Mononuclear cell (primary cell): ENCODE measurements around the gene EIF4E. TPM values are rescaled to one million over a fixed set of nuclear protein-coding genes. Genes with fewer than 3 reads are reported as not detected.
"Not testable (repeated sequence)": the region's sequence is repeated elsewhere in the genome, so short reads cannot be mapped to it uniquely, and the experiment has no call there.

Experiments
- H3K27me3 ChIP-seq: 2 replicates; pipeline ENCODE4 v1.6.0; 2011; ENCODE audit warnings: low read length, control low read depth; ENCODE audit not compliant: insufficient read depth
- H3K4me1 ChIP-seq: 2 replicates; pipeline ENCODE4 v1.5.1; 2011; ENCODE audit warnings: mild to moderate bottlenecking, low read length, control low read depth; ENCODE audit not compliant: insufficient read depth
- H3K4me3 ChIP-seq: 2 replicates; pipeline ENCODE4 v1.5.1; 2011; ENCODE audit warnings: mild to moderate bottlenecking, low read length, moderate library complexity
- H3K9me3 ChIP-seq: 2 replicates; pipeline ENCODE4 v1.5.1; 2011; ENCODE audit warnings: low read depth, mild to moderate bottlenecking, control low read depth, low read length
- total RNA-seq: library from RNA; depleted of rRNA; stranded (reverse); fragments of >200 nt; gene quantifications from one replicate; pipeline ENCODE4 v1.2.3, GENCODE V29; 2012

Gene EIF4E
- total RNA-seq, 1 donor: 128 TPM

DNA sequence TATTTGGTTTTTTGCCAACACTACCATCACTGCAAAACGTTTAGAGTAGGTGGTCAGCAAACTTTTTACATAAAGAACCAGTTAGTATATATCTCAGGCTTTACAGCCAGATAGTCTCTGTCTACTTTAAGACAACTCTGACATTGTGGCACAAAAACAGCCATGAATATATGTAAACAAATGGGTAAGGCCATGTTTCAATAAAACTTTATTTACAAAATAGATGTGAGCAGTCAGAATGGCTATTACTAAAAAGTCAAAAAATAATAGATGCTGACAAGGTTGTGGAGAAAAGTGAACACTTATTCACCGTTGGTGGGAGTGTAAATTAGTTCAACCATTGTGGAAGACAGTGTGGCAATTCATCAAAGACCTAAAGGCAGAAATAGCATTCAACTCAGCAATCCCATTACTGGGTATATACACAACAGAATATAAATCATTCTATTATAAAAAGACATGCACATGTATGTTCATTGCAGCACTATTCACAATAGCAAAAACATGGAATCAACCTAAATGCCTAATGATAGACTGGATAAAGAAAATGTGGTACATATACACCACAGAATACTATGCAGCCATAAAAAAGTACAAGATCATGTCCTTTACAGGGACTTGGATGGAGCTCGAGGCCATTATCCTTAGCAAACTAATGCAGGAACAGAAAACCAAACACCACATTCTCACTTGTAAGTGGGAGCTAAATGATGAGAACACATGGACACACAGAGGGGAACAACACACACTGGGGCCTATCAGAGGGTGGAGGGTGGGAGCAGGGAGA, 56.6 kb downstream of the EIF4E start:
- H3K4me3 ChIP-seq, H3K27me3 ChIP-seq, H3K4me1 ChIP-seq, H3K9me3 ChIP-seq: not testable (repeated sequence)

DNA sequence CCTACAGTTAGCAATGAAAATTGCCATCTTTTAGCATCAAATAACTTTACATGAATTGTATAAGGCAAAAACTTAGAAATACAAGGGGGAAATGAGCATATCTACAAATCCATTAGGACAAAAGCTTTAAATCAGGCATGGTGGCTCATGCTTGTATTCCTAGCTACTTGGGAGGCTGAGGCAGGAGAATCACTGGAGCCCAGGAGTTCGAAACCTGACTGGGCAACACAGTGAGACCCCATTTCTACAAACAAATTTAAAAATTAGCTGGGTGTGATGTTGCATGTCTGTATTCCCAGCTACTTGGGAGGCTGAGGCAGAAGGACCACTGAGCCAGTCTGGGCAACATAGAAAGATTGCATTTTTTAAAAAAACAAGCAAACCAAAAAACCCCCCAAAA, 61.3 kb downstream of the EIF4E start:
- no peaks in the 10 kb centered on the region for H3K27me3 ChIP-seq

DNA sequence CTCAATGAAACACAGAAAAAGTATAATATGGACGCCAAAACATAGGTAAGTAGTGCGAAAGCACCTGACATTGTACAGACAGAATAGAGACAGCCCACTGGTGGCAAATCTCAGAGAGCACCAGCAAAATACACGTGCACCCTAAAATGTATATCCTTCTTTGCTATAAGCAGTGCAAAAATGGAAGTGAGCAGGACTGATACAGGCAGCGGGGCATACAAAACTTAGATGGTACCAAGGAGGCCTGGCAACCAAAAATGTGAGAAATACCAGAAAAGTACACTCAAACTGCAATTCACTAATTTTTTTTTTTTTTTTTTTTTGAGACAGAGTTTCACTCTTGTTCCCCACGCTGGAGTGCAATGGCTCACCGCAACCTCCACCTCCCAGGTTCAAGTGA, 63.9 kb downstream of the EIF4E start:
- H3K9me3 ChIP-seq: no peaks in the 10 kb centered on the region

More for the DNA sequence above, 61.3 kb downstream of the EIF4E start:
- Histone ChIP-seq H3K9me3 (no peaks in the 10 kb centered on the region), H3K4me1 (no peaks in the 10 kb centered on the region), H3K4me3 (no peak overlapping the region)

GRCh38 chr4:98864560-98864959, 64.4 kb downstream of the EIF4E start:
- Histone ChIP-seq H3K9me3 (no peaks in the 10 kb centered on the region), H3K4me1 (no peaks in the 10 kb centered on the region), H3K27me3 (no peaks in the 10 kb centered on the region), H3K4me3 (no peak overlapping the region)

More for the DNA sequence above, 63.9 kb downstream of the EIF4E start:
- H3K4me1 ChIP-seq: no peaks in the 10 kb centered on the region
- no peak overlapping the region for H3K4me3 ChIP-seq
- no peaks in the 10 kb centered on the region for H3K27me3 ChIP-seq

- Histone ChIP-seq H3K4me3 (no peak overlapping the region), H3K4me1 (no peaks in the 10 kb centered on the region), H3K27me3 (no peaks in the 10 kb centered on the region), H3K9me3 (no peaks in the 10 kb centered on the region)
These were observed 66.6 kb downstream of the EIF4E start for GRCh38 chr4:98862371-98862770.

DNA sequence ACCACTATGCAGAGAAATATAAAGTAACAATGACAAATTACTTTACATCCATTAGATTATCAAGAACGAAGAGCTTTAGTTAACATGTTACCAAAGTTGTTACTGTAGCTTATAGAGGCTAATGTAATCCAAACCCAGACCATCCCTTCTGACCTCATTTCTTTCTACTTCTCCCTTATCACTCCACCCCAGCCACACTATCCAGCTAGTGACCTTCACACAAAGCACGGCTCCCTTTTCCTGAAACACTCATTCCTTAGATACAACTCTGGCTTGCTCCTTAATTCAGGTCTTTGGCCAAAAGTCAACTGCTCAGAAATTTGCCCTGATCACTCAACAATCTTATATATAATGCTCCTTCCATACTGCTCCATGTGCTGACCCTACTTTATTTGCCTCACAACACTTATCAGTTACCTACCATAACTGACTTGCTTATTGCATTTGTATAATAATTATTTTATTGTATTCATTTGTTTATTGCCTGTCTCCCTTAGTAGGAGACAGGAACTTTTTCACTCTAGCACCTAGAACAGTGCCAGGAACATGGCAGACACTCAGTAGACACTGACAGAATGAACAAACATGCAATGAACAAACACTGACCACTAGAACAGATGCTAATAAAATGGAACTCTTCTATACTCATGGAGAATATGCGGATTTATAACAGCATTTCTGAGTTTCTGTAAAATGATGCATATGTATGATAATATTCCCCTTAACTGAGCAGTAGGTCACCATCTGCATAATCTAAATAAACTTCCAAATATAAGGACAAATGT, 67.6 kb downstream of the EIF4E start:
- Histone ChIP-seq H3K4me3 (no peak overlapping the region), H3K27me3 (no peaks in the 10 kb centered on the region), H3K4me1 (no peaks in the 10 kb centered on the region), H3K9me3 (no peaks in the 10 kb centered on the region)

DNA sequence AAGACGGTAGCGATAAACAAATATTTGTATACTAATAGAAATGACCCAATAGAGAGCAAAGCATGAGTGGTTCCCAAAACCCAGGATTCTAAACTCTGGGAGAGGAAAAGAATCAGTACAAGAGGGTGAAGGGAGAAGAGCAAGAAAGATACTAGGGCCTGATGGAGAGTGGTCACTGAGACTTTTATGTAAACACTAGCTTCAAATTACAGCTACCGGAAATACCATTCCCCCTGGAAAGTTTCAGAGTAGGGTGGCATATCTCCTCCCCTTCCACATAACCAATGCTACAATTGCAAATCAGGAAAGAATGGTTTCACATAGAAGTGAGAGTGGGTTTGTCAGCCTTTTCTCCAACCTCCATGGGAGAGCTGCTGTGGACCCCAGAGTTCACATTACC, 77.1 kb downstream of the EIF4E start:
- Histone ChIP-seq H3K4me1 (no peaks in the 10 kb centered on the region), H3K4me3 (no peak overlapping the region), H3K27me3 (no peaks in the 10 kb centered on the region), H3K9me3 (no peaks in the 10 kb centered on the region)

- H3K4me3 ChIP-seq: no peak overlapping the region
- no peaks in the 10 kb centered on the region for H3K4me1 ChIP-seq
- no peaks in the 10 kb centered on the region for H3K27me3 ChIP-seq
- peaks cover 7% of the 10 kb centered on the region for H3K9me3 ChIP-seq
These were observed 78.0 kb downstream of the EIF4E start for GRCh38 chr4:98850937-98851336.

GRCh38 chr4:98848448-98848847, 80.5 kb downstream of the EIF4E start:
- Histone ChIP-seq H3K4me1 (no peaks in the 10 kb centered on the region), H3K27me3 (no peaks in the 10 kb centered on the region), H3K4me3 (no peak overlapping the region), H3K9me3 (peaks cover 12% of the 10 kb centered on the region)

- H3K4me3 ChIP-seq: no peak overlapping the region
- no peaks in the 10 kb centered on the region for H3K4me1 ChIP-seq
- peaks cover 12% of the 10 kb centered on the region for H3K9me3 ChIP-seq
- no peaks in the 10 kb centered on the region for H3K27me3 ChIP-seq
These were observed 83.0 kb downstream of the EIF4E start for GRCh38 chr4:98845960-98846359.

- peaks cover 12% of the 10 kb centered on the region for H3K9me3 ChIP-seq
- not testable (repeated sequence) for H3K27me3 ChIP-seq, H3K4me1 ChIP-seq
These were observed 86.0 kb downstream of the EIF4E start for GRCh38 chr4:98842917-98843316.

DNA sequence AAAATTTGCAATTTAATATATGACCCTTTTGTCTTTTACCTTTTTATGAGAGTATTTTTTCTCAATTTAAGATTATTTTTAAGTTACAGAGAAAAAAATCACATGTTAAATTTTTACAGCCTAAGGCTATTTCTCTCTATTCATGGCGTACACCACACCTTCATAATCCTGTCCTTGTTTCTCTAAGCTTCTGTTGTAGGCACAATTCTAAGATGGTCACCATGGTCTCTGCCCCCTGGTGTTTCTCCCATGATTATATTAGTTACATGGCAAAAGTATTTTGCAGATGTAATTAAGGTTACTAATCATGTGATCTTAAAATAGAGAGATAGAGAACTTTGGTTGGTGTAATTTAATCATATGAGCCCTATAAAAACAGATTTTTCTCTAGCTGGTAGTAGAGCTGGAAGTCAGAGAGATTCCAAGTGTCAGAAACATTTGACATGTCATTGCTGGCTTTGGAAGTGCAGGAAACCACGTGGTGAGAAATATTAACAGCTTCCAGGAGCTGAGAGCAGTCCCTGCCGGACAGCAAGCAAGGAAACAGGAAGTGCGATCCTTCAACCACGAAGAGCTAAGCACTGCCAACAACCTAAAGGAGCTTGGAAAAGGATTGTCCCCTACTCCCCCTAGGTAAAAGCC, 89.8 kb downstream of the EIF4E start:
- Histone ChIP-seq H3K4me3 (no peak overlapping the region), H3K9me3 (no peaks in the 10 kb centered on the region), H3K27me3 (no peaks in the 10 kb centered on the region), H3K4me1 (no peaks in the 10 kb centered on the region)

More at GRCh38 chr4:98842917-98843316, 86.0 kb downstream of the EIF4E start:
- not testable (repeated sequence) for H3K4me3 ChIP-seq

DNA sequence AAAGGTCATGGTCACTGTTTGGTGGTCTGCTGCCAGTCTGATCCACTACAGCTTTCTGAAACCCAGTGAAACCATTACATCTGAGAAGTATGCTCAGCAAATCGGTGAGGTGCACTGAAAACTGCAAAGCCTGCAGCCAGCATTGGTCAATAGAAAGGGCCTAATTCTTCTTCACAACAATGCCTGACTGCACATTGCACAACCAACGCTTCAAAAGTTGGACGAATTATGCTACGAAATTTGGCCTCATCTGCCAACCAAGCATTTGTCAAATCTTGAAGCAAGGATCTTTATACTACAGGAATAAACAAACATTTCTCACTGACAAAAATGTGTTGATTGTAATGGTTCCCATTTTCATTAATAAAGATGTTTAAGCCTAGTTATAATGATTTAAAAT, 90.4 kb downstream of the EIF4E start:
- Histone ChIP-seq H3K4me1 (no peaks in the 10 kb centered on the region), H3K9me3 (no peaks in the 10 kb centered on the region), H3K27me3 (no peaks in the 10 kb centered on the region), H3K4me3 (no peak overlapping the region)

- no peaks in the 10 kb centered on the region for H3K4me1 ChIP-seq
- H3K9me3 ChIP-seq: no peaks in the 10 kb centered on the region
- no peak overlapping the region for H3K4me3 ChIP-seq
- H3K27me3 ChIP-seq: no peaks in the 10 kb centered on the region
These were observed 95.5 kb downstream of the EIF4E start for GRCh38 chr4:98833384-98833783.

DNA sequence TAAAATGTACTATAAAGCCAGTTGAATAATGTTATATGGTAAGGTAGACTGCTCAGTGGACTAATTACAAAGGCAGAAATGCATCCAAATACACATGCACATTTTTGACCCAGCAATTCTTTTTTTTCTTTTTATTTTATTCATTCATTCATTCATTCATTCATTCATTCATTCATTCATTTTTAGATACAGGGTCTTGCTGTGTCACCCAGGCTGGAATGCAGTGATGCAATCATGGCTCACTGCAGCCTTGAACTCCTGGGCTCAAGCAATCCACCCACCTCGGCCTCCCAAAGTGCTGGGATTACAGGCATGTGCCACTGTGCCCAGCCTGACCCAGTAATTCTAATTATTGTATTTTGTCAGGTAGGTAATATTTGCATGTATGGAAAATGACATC, 97.9 kb downstream of the EIF4E start:
- H3K9me3 ChIP-seq, H3K4me1 ChIP-seq, H3K4me3 ChIP-seq, H3K27me3 ChIP-seq: not testable (repeated sequence)
